KOPT-K1 (cell line): Measurements from ENCODE around the gene SLC22A14.

ENCODE experiments used
- H3K27ac ChIP-seq: fragments of 200-600 bp; sonication (generic); 2 replicates; pipeline ENCODE4 v1.5.1; 2016; ENCODE audit warnings: antibody characterized with exemption, mild to moderate bottlenecking, low read depth, low read length; ENCODE audit not compliant: poor library complexity, severe bottlenecking
- H3K36me3 ChIP-seq: fragments of 200-600 bp; sonication (generic); 2 replicates; pipeline ENCODE4 v1.5.1; 2017; ENCODE audit warnings: antibody characterized with exemption, mild to moderate bottlenecking, low read length, moderate library complexity; ENCODE audit not compliant: insufficient read depth
- H3K9me3 ChIP-seq: fragments of 200-600 bp; sonication (generic); 2 replicates; pipeline ENCODE4 v1.5.1; 2017; ENCODE audit warnings: antibody characterized with exemption, low read length, mild to moderate bottlenecking; ENCODE audit not compliant: insufficient read depth, poor library complexity, severe bottlenecking

SLC22A14 gene

DNA sequence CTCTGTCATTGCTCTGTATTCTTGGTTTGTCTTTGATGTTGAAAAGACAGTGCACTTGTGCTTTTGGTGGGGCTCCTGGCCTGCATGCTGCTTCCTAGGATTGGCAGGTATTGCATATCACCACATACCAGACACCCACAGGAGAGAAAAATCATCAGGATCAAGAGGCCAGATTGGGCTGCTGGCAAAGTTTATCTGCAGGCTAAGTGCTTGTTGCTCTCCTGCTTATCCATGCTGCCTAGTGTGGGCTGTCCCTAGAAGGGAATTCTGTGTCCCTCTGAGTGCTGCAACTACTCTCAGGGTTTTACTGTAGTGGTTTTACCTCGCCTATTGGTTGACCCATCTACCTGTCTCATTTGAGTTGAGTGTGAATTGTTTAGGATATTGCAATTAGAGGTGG is 17.3 kb upstream of the SLC22A14 start:
- Histone ChIP-seq H3K36me3 (peaks cover 5% of the 10 kb centered on the region; the same call in 1 of the 2 replicates), H3K9me3 (no peaks in the 10 kb centered on the region), H3K27ac (no peak overlapping the region)

DNA sequence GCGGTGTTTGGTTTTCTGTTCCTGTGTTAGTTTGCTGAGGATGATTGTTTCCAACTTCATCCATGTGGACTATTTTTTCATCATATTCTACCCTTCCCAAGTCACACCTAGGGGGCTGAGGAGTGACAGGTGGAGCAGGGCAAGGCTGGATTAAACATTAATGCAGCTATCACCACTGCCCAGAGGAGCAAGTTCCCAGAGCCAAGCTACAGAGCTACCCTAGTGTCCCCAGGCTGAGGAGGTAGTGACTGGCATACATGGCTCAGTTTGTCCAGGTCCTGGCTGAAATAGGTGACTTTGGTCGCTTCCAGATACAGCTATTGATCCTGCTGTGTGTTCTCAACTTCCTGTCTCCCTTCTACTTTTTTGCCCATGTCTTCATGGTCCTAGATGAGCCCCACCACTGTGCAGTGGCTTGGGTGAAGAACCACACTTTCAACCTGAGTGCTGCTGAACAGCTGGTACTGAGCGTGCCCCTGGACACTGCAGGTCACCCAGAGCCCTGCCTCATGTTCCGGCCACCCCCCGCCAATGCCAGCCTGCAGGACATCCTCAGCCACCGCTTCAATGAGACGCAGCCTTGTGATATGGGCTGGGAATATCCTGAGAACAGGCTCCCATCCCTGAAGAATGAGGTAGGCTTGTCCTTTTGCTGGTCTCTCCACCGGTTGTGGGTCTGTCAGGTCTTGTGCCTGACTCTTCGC is 16.3 kb upstream of the SLC22A14 start, which contains the start of gene SLC22A13:
Gene SLC22A13 (plus strand): TSS at position 209 of the 704 bp plus-strand sequence. CDS start 49 bp downstream, at position 258.
- Histone ChIP-seq H3K27ac (no peak within 1 kb of the TSS), H3K36me3 (peaks cover 4% of the 10 kb centered on the region; the same call in 1 of the 2 replicates), H3K9me3 (no peaks in the 10 kb centered on the region)

DNA sequence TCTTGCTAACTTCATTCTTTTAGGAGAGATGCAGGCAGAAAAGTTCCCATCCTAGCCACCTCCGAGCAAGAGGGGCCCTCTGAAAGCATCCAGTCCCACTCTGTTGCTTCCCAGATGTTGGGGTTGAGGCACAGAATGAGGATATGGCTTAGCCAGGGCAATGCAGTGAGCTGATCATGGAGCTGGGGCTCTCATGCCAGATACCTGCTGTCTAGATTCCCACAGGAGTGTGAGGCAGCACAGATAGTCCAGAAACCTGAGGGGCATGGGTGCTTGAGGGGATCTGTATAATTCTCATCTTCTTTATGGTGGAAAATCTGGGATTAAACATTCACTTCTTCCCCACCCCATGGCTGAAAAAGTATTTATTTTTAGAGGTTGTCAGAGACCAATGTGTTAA is 15.3 kb upstream of the SLC22A14 start:
- no peak overlapping the region for H3K27ac ChIP-seq
- no peaks in the 10 kb centered on the region for H3K9me3 ChIP-seq
- no peaks in the 10 kb centered on the region for H3K36me3 ChIP-seq

DNA sequence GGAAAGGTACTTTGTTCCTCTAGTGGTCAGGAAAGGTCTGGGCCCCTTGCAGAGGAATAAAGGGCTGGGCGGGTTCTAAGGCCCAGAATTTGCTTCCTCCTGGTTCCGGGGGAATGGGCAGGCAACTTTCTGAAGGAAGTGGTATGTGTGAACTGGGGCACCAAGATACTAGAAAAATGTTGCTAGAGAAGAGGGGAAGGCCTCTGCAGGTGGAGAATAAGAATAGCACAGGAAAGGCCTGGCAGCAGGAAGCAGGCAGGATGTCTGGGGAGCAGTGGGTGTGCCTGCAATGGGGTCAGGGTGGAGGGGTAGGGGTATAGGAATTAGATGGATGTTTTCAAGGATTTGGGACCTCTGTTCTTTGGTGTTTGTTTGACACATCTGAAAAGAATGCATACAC is 14.4 kb upstream of the SLC22A14 start:
- peak overlapping the region; percentile 19 for H3K27ac ChIP-seq
- H3K9me3 ChIP-seq = no peaks in the 10 kb centered on the region
- no peaks in the 10 kb centered on the region for H3K36me3 ChIP-seq

DNA sequence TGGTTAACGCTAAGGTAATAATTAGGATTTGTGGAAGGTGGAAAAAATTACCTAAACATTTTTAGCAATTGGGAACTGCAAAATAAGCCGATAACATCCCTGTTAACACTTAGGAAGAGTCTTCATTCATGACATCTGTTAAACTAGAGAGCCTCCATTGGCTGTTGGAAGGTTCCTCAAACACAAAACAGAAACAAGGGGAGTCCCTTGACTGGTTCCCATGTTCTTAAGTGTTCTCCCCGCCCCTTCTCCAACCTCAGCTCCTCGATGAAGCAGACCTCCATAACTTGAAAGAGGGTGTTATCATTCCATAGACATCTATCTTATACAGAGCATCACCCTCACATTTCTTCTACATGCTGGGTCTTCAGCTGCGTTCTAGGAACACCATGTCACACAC is 14.0 kb upstream of the SLC22A14 start:
- Histone ChIP-seq H3K36me3 (no peaks in the 10 kb centered on the region), H3K27ac (no peak overlapping the region), H3K9me3 (no peaks in the 10 kb centered on the region)

DNA sequence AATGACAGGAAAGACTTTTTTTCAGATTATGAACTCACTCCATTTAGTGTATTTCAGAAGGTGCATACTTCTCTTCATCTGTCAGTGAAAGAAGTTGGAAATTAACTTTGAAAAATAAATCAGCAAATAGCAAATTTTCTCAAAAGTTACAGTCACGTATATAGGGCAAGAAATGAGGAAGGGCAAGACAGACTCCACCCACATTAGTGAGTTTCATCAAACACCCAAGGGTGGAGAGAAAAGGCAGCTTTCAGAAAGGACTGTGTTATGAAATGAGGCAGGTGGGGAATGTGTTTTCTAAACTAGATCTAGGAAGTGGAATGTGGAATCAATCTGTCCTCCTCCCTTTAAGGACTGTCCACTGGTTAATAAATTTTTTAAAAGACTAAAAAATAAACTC is 13.6 kb upstream of the SLC22A14 start:
- H3K36me3 ChIP-seq = no peaks in the 10 kb centered on the region
- no peaks in the 10 kb centered on the region for H3K9me3 ChIP-seq
- H3K27ac ChIP-seq = no peak overlapping the region

DNA sequence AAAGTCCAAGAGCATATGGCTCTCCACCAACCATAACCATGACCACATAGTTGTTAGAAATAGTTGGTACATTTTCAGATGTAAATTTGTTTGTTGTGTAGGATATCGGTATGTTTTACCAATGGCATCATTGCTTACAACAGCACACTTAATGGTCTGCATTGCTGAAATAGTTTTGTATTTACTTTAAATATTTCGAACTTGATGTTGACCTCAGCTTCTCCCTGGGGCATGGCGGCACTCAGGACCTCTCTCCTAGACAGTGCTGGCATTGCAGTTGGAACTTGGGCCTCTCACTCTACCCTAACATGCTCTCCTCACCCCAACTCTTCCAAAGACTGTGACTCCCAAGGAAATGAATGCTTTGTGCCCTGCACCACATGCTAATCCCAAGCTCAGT is 11.5 kb upstream of the SLC22A14 start:
- H3K27ac ChIP-seq = no peak overlapping the region
- no peaks in the 10 kb centered on the region for H3K9me3 ChIP-seq
- no peaks in the 10 kb centered on the region for H3K36me3 ChIP-seq

DNA sequence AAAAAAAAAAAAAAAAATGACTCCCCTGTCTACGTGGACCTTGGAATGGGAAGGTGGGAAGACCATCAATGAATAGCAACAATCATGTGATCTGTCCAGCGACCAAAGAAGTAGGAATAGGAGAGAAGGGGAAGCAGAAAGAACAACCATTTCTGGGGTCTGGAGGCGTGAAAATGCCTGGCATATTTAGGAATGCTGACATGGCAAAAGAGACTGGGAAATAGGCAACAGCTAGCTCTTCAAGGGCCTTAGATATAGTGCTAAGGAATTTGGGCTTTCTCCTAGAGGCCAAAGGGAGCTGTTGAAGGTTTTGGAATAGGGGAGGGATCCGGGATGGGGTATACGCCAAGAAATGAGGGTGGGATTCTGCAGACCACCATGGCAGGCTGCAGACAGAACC is 10.5 kb upstream of the SLC22A14 start:
- Histone ChIP-seq H3K36me3 (no peaks in the 10 kb centered on the region), H3K27ac (no peak overlapping the region), H3K9me3 (no peaks in the 10 kb centered on the region)

DNA sequence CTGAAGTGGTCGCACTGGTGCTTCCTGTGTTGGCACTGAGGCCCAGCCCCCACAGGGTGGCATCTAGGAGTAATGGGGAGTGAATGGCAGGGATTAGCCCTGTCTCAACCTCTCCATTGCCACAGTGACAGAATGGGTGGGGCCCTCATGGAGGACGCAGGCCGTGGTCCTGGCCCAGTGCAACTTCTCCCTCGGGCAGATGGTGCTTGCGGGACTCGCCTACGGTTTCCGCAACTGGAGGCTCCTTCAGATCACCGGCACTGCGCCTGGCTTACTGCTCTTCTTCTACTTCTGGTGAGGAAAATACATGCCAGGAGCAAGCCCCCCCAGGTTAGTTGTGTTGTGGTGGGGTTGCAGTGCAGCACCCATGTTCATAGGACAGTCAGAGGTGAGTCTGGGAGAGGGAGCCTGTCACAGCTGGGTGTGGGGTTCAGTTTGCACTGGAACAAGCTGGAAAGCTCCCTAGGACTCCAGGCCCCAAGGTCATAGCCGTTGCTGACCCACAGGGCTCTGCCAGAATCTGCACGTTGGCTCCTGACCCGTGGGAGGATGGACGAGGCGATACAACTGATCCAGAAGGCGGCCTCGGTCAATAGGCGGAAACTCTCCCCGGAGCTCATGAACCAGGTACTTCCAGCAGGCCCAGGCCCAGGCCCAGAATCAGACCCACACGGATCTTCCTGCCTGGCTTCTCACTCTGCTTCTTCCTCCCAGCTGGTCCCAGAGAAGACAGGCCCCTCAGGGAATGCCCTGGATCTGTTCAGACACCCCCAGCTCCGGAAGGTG is 7.0 kb upstream of the SLC22A14 start:
- H3K36me3 ChIP-seq = no peaks in the 10 kb centered on the region
- H3K9me3 ChIP-seq = no peaks in the 10 kb centered on the region
- H3K27ac ChIP-seq = no peak overlapping the region

DNA sequence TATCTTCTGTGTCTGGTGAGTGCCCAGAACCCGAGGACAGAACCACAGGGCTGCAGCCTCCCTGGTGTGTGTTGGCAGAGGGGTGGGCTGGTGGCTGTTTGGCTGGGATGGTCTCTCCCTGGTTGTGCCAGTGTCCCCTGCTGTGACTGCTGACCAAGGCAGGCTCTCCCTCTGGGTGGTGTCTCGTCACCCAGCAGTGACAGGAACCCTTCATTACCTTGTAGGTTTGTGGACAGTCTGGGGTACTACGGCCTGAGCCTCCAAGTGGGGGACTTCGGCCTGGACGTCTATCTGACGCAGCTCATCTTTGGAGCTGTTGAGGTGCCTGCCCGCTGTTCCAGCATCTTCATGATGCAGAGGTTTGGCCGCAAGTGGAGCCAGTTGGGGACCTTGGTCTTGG is 6.4 kb upstream of the SLC22A14 start:
- no peaks in the 10 kb centered on the region for H3K9me3 ChIP-seq
- no peak overlapping the region for H3K27ac ChIP-seq
- no peaks in the 10 kb centered on the region for H3K36me3 ChIP-seq

DNA sequence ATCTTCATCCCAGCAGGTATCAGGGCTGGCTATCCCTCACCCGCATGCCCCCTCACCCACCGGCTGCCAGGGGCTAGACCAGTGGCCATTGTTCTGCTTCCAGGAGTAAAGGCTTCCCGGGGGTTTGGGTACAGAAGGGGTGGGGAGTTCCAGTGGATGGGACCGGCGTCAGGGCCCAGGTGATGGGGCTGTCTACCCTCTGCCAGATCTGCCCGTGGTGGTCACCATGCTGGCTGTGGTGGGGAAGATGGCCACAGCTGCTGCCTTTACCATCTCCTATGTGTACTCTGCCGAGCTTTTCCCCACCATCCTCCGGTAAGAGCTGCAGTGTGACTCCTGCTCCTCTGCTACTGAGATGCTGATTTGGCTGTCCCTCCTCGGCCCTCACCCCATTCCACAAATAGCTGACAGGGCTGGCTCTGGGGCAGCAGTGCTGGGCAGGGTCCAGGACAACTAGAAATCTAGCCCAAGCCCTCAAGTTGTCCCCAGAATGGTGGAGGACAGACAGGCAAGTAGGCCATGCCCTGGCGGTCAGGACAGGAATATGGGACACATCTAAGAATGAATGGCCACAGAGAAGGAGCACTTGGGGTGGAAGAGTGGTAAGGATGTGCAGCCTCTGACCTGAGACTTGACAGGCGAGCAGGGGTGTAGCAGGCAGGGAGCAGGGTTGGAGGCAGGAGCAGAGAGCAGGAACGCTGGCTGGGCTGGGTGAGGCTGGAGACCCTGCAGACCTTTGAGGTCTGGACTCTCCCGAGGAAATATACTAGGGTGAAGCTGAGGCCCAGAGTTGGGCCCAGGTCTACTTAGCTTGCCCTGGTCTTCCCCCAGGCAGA is 5.8 kb upstream of the SLC22A14 start:
- Histone ChIP-seq H3K36me3 (no peaks in the 10 kb centered on the region), H3K9me3 (no peaks in the 10 kb centered on the region), H3K27ac (no peak overlapping the region)

DNA sequence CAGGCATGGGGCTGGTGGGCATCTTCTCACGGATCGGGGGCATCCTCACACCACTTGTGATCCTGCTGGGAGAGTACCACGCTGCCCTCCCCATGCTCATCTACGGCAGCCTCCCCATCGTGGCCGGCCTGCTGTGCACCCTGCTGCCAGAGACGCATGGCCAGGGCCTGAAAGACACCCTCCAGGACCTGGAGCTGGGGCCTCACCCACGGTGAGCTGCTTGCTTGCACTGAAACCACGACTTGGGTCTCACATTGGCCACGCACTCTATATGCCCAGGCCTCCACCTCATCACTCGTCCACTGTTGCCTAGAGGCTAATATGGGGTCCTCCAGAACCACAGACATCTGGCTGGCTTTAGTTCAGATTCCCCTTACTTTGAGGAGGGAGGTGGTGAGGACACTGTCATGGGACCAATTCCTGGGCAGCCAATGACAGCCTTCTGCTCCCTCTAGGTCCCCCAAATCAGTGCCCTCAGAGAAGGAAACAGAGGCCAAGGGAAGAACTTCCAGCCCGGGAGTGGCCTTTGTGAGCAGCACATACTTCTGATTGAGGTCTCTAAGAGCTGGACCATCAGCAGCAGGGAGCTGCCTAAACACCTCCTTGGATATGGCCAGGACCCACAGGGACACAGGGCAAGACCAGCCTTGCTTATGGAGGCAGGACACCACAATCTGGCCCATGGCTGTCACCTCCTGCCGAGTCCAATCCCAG is 5.0 kb upstream of the SLC22A14 start:
- no peaks in the 10 kb centered on the region for H3K9me3 ChIP-seq
- H3K36me3 ChIP-seq = no peaks in the 10 kb centered on the region
- H3K27ac ChIP-seq = no peak overlapping the region

DNA sequence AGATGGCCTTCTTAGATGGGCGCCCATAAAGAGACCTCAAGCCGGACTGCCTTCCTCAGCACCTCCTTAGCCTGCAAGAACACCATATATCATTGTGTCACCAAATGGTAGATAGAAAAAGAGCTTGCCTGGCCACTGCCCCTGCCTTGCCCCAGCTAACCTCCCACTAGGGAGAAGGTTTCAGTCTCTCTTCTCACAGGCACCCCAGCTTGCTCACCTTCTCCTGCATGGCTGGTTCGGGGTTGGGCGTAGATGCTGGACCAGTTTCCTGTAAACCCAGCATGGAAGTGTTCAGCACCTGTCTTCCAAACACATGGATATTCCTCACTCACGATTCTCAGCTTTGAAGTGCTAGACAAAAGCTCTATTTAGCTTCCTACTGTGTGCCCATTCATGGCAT is 3.3 kb upstream of the SLC22A14 start:
- no peak overlapping the region for H3K27ac ChIP-seq

DNA sequence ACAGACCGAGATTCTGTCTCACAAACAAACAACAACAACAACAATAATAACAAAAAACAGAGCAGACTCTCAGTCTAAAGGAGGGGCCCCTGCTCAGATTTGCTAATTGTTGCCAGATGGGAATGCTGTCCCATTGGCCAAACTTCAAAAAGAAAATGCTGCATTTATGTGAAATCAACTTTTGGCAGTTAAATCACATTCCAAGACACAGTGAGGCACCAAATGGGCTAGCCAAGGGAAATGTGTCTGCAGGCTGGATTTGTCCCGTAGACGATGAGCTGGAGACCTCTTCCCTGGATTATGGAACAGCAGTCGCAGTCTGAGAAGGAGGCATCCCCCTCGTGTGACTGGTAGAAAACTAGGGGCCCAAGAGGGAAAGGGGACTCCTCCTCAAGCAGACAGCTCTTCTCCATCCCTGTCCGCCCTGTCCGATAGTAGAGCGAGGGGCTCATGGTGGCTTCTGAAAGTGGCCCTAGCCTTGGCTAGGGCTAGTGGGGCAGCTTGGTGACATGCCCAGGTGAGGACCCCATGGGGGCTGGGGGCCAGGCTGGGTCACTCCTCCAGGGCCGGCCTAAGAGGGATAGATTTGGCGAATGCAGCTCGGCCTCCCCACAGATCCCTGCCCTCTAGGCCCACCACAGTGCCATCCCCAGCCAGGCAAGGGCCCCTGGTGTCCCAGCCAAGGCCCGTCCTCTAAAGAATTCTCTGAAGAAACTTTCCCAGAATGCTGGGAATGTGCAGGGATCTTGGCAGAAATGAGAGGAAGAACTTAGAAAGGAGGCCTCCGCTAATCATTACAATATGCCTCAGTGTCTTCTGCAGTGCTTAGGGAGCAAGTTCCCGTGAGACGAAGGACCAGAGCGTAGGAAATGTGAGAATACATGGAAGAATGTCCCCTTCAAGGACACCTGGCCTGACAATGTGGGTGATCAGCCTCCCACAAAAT is 2.0 kb downstream of the SLC22A14 start:
- Histone ChIP-seq H3K36me3 (no peaks in the 10 kb centered on the region), H3K27ac (no peak overlapping the region), H3K9me3 (no peaks in the 10 kb centered on the region)

More for the DNA sequence above, 3.3 kb upstream of the SLC22A14 start:
- Histone ChIP-seq H3K36me3 (no peaks in the 10 kb centered on the region), H3K9me3 (no peaks in the 10 kb centered on the region)
